Ovary (tissue), 9 donors: Measurements from ENCODE around the gene EHBP1. TPM values are rescaled to one million over a fixed set of nuclear protein-coding genes. Genes with fewer than 3 reads are reported as not detected.
A peak's percentile ranks its signal among the peaks of the same experiment; 100 is the strongest.

ENCODE experiments used
- DNase-seq, 5 donors: peaks; one replicate each; pipeline ENCODE4 v3.0.0-alpha.2; 2019 to 2020
- H3K27ac ChIP-seq, 2 donors: fragments of 200-600 bp; one replicate each; pipeline versions ENCODE4 v1.5.1 to v1.8.0; 2019 to 2022
- H3K27me3 ChIP-seq: fragments of 200-600 bp; one replicate; pipeline ENCODE4 v1.8.0; 2022
- H3K36me3 ChIP-seq: fragments of 200-600 bp; sonication (generic); one replicate; pipeline ENCODE4 v1.5.1; 2019
- H3K4me1 ChIP-seq: one replicate; pipeline ENCODE4 v1.8.1; 2013; ENCODE audit warnings: mild to moderate bottlenecking, moderate library complexity; ENCODE audit not compliant: insufficient read depth
- H3K4me3 ChIP-seq: fragments of 200-600 bp; sonication (generic); one replicate; pipeline ENCODE4 v1.5.1; 2017
- H3K9me3 ChIP-seq, 2 donors: fragments of 200-600 bp in 1 of 2; sonication (generic) in 1 of 2; one replicate each; pipeline versions ENCODE4 v1.5.1 to v1.8.1; 2013 to 2019; ENCODE audit warnings: mild to moderate bottlenecking in 1 of 2, moderate library complexity in 1 of 2
- EP300 ChIP-seq: sonication (generic); formaldehyde crosslinking; IDR thresholded peaks from one replicate; pipeline ENCODE4 v1.6.1; 2017; ENCODE audit warnings: antibody characterized with exemption
- POLR2A ChIP-seq: fragments of 450-650 bp; IDR thresholded peaks from one replicate; pipeline ENCODE4 v1.6.1; 2017; ENCODE audit warnings: antibody characterized with exemption, mild to moderate bottlenecking, moderate library complexity
- WGBS, 3 donors: extraction: QIAGEN DNeasy Blood & Tissue Kit in 1 of 3; methylation state at CpG; one replicate each; pipeline versions ENCODE4 v1.1.5 to v1.1.7; 2013 to 2017; 5-methylcytosine and 5-hydroxymethylcytosine counted together
- intact Hi-C, 4 donors: fragments of 100-400 bp; cut with DNase I; formaldehyde crosslinking; loops; one replicate each; pipeline versions ENCODE4 v1.11.0 to v1.15.1; 2022 to 2023
- polyA plus RNA-seq, 2 donors: library from polyadenylated mRNA; stranded (reverse); fragments of 200-250 nt in 1 of 2; fragments of 350-450 nt in 1 of 2; fragmentation: Illumina TruSeq in 1 of 2; extraction: RNeasy Lipid Tissue Mini Kit (QIAGEN cat#74804) in 1 of 2; gene quantifications; one replicate each; pipeline ENCODE4 v1.2.3, GENCODE V29; 2013 to 2014
- total RNA-seq, 7 donors: library from RNA; depleted of rRNA in 2 of 7; stranded (reverse); fragments of >200 nt in 2 of 7; fragmentation: NEBNext Ultra II Directional in 3 of 7; extraction: Animal tissue kit (Norgen Biotek cat#: 25700) in 3 of 7; gene quantifications; one replicate each; pipeline versions ENCODE4 v1.1.0 to v1.2.4, GENCODE V29; 2016 to 2023
- TF ChIP-seq, protein P1 (sequence below), 3 donors: fragments of 450-650 bp in 2 of 3; fragments of 200-600 bp in 1 of 3; IDR thresholded peaks; one replicate each; pipeline versions ENCODE4 v1.5.1 to v1.8.0; 2016 to 2022; ENCODE audit warnings: antibody characterized with exemption in 3 of 3, mild to moderate bottlenecking in 1 of 3
- donor health status: DM: no; HTN: no; CAD: no; lungs with moderate emphysema.
- donor health status: DM: no; HTN: no; CAD: no.
- donor health status: Bipolar disorder and iron deficiency.
- donor health status: DM: yes; HTN: yes; CAD: no.
- donor health status: DM: no; HTN: no; CAD: no.
- donor health status: DM: yes; HTN: yes; CAD: no.

Gene EHBP1
- total and polyA plus RNA-seq, 9 donors: 56.3 to 185 (median 117) TPM

DNA sequence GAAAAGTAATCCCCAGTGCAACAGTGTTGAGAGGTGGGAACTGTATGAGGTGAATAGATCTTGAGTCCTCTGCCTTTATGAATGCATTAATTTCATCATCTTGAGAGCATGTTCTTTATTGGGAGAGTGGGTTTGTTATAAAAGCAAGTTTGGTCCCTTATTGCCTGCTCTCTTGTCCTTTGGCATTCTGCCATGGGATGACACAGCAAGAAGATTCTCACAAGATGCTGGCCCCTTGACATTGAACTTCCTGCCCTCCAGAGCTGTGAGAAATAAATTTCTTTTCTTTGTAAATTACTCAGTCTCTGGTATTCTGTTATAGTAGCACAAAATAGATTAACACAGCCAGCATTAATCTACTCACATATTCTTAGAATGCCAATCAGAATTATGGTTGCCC lies 108.6 kb downstream of the EHBP1 start:
- intact Hi-C loops: no loop called here
- peak in 3 of 5 donors; percentile 23 to 37 (median 25) for DNase-seq

DNA sequence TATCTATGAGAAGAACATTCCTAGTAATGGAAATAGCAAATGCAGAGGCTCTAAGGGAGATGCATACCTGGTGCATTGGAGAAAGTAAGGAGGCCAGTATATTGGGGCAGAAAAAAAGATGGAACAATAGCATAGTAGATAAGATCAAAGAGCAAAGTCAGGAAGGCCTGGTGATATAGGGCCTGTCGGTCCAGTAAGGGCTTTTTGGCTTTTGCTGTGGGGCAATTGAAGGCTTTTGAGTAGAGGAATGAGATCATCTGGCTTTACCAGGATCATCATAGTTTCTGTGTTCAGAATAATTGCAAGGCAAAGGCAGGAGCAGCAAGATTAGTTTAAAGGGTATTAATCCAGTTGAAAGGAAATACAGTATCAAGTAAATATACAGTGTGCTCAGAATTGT lies 111.8 kb downstream of the EHBP1 start:
- H3K36me3 ChIP-seq: no peaks in the 10 kb centered on the region
- no peaks in the 10 kb centered on the region for H3K27me3 ChIP-seq
- 90 to 94% (median 90%) methylated on average over 1 of the region's 1 CpG for WGBS, 3 donors

More for the DNA sequence above, 108.6 kb downstream of the EHBP1 start:
- TF ChIP-seq, protein P1, sequence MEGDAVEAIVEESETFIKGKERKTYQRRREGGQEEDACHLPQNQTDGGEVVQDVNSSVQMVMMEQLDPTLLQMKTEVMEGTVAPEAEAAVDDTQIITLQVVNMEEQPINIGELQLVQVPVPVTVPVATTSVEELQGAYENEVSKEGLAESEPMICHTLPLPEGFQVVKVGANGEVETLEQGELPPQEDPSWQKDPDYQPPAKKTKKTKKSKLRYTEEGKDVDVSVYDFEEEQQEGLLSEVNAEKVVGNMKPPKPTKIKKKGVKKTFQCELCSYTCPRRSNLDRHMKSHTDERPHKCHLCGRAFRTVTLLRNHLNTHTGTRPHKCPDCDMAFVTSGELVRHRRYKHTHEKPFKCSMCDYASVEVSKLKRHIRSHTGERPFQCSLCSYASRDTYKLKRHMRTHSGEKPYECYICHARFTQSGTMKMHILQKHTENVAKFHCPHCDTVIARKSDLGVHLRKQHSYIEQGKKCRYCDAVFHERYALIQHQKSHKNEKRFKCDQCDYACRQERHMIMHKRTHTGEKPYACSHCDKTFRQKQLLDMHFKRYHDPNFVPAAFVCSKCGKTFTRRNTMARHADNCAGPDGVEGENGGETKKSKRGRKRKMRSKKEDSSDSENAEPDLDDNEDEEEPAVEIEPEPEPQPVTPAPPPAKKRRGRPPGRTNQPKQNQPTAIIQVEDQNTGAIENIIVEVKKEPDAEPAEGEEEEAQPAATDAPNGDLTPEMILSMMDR (IDR thresholded peaks at IDR 0.05): no peak
- no peak for TF ChIP-seq EP300
- TF ChIP-seq POLR2A: no peak
- Histone ChIP-seq H3K36me3 (no peaks in the 10 kb centered on the region), H3K4me3 (no peak overlapping the region), H3K9me3 (no peaks in the 10 kb centered on the region), H3K4me1 (peaks cover 16% of the 10 kb centered on the region), H3K27me3 (no peaks in the 10 kb centered on the region), H3K27ac (no peak overlapping the region)

DNA sequence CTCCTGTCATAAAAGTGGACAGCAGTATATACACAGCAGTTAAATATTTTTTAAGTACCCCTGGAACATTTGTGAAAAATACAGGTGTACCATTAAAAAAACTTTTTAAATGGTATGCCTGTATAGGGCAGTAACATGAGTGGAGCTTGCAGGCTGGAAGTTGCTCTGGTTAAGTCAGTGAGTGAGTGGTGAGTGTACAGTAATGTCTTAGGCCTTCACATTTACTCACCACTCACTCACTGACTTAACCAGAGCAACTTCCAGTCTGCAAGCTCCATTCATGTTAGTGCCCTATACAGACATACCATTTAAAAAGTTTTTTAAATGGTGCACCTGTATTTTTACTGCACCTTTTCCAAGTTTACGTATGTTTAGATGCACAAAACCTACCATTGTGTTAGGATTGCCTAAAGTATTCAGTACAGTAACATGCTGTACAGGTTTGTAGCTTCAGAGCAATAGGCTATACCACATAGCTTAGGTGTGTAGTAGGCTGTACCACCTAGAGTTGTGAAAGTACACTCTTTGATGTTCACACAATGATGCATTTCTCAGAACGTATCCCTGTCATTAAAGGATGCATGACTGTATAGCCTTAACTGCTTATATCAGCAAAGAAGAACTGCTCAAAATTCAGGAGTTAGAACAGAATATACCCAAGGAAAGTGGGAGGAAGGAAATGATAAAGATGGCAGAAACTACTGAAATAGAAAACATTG lies 112.6 kb downstream of the EHBP1 start:
- TF ChIP-seq EP300 (no peak), POLR2A (no peak)
- TF ChIP-seq, protein P1 (IDR thresholded peaks at IDR 0.05): no peak
- no peaks in the 10 kb centered on the region for H3K27me3 ChIP-seq
- H3K4me3 ChIP-seq: no peak overlapping the region
- 95 to 99% (median 95%) methylated on average over 2 of the region's 2 CpGs for WGBS, 3 donors
- H3K36me3 ChIP-seq: no peaks in the 10 kb centered on the region
- DNase-seq: no peak
- peaks cover 11% of the 10 kb centered on the region for H3K4me1 ChIP-seq
- H3K27ac ChIP-seq: no peak overlapping the region
- H3K9me3 ChIP-seq: no peaks in the 10 kb centered on the region
- intact Hi-C loops: no loop called here

More for the DNA sequence above, 111.8 kb downstream of the EHBP1 start:
- intact Hi-C loops: no loop called here
- no peak overlapping the region for H3K27ac ChIP-seq
- H3K4me3 ChIP-seq: no peak overlapping the region
- no peak for DNase-seq
- TF ChIP-seq POLR2A (no peak), EP300 (no peak)
- TF ChIP-seq, protein P1 (IDR thresholded peaks at IDR 0.05): no peak
- H3K9me3 ChIP-seq: no peaks in the 10 kb centered on the region
- peaks cover 15% of the 10 kb centered on the region for H3K4me1 ChIP-seq

DNA sequence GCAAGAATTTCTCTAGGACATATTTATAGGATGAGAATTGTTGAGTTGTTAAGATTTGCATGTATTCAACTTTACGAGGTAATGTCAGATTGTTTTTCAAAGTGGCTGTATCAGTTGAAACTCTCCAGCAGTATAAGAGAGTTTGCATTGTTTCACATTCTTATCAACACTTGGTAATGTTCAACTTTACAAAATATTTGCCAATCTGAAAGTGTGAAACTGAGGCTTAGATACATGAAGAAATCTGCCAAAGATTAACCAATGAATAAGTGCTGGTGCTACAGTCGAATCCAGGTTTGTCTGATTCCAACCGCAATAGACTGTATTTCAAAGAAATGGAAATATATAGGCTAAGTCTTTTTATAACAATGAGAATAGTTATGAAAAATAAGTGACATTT lies 117.0 kb downstream of the EHBP1 start:
- H3K27me3 ChIP-seq: no peaks in the 10 kb centered on the region
- TF ChIP-seq EP300 (no peak), POLR2A (no peak)
- TF ChIP-seq, protein P1 (IDR thresholded peaks at IDR 0.05): no peak
- no peak overlapping the region for H3K4me3 ChIP-seq
- H3K9me3 ChIP-seq: no peaks in the 10 kb centered on the region
- 68 to 82% (median 80%) methylated on average over 3 of the region's 3 CpGs for WGBS, 3 donors
- no peaks in the 10 kb centered on the region for H3K36me3 ChIP-seq
- DNase-seq: no peak
- no peak overlapping the region for H3K27ac ChIP-seq
- H3K4me1 ChIP-seq: peaks cover 6% of the 10 kb centered on the region
- intact Hi-C loops: no loop called here
